ENCODE data around the gene TPRG1L. TPM values are rescaled to one million over a fixed set of nuclear protein-coding genes. Genes with fewer than 3 reads are reported as not detected.

TPRG1L gene
- total and polyA plus RNA-seq, 2 experiments from 2014 or later: 6.2 to 20.3 TPM

- Histone ChIP-seq H3K4me1 (ENCODE audit: insufficient read depth) (no peaks in the 10 kb centered on the region), H3K27me3 (ENCODE audit: insufficient read depth) (no peaks in the 10 kb centered on the region), H3K9me2 (ENCODE audit: insufficient read depth) (no peaks in the 10 kb centered on the region), H3K27ac (ENCODE audit: low read depth) (no peak overlapping the region), H3K4me3 (no peak overlapping the region), H3K79me2 (replicated peaks; ENCODE audit: insufficient read depth) (no peaks in the 10 kb centered on the region), H3F3A (replicated peaks; ENCODE audit: low read depth) (no peaks in the 10 kb centered on the region), H3K36me3 (ENCODE audit: insufficient read depth) (no peaks in the 10 kb centered on the region), H4K20me1 (replicated peaks; ENCODE audit: insufficient read depth) (no peaks in the 10 kb centered on the region), H3K4me2 (no peak overlapping the region), H2AFZ (no peak overlapping the region)
- H3K27ac Mint-ChIP-seq: no peak overlapping the region
- peaks cover 2% of the 10 kb centered on the region for H3K27me3 Mint-ChIP-seq (ENCODE audit: insufficient read depth, low read depth, poor library complexity)
- H3K4me3 Mint-ChIP-seq: no peak overlapping the region
- H3K36me3 Mint-ChIP-seq (ENCODE audit: low read depth): peaks cover 5% of the 10 kb centered on the region
- no peaks in the 10 kb centered on the region for H3K4me1 Mint-ChIP-seq
- no peak for DNase-seq (ENCODE audit: low spot score)
- TF ChIP-seq ZNF462 (CRISPR knock-in tag; IDR thresholded peaks at IDR 0.05): no peak
- TF ChIP-seq JUNB (IDR thresholded peaks at IDR 0.05; ENCODE audit: unreplicated experiment): no peak
- TF ChIP-seq REST (IDR thresholded peaks at IDR 0.05; ENCODE audit: unreplicated experiment): no peak
- no peak for TF ChIP-seq CREB1 (CRISPR knock-in tag; IDR thresholded peaks at IDR 0.05; ENCODE audit: low read depth)
- no peak for TF ChIP-seq STAT1 (IDR thresholded peaks at IDR 0.05; ENCODE audit: unreplicated experiment)
- no peak for TF ChIP-seq ZNF114 (CRISPR knock-in tag; IDR thresholded peaks at IDR 0.05)
- no peak for TF ChIP-seq EZH2phosphoT487 (IDR thresholded peaks at IDR 0.05; ENCODE audit: unreplicated experiment)
- TF ChIP-seq NANOG (IDR thresholded peaks at IDR 0.05; ENCODE audit: borderline replicate concordance): no peak
- no peak for TF ChIP-seq POLR2AphosphoS5 (IDR thresholded peaks at IDR 0.05; ENCODE audit: low read depth)
- no peak for TF ChIP-seq ETS1 (IDR thresholded peaks at IDR 0.05)
- TF ChIP-seq CTCF (conservative IDR thresholded peaks at IDR 0.05; ENCODE audit: low read depth in 2 of 2): no peak
- no peak for TF ChIP-seq ZNF331 (CRISPR knock-in tag; IDR thresholded peaks at IDR 0.05; ENCODE audit: low read depth)
- no peak for TF ChIP-seq EZH2 (IDR thresholded peaks at IDR 0.05; ENCODE audit: low read depth, unreplicated experiment)
- H3K9me3 Mint-ChIP-seq: no peaks in the 10 kb centered on the region
- no peak for ATAC-seq
Observed at GRCh38 chr1:3577711-3578432, 46.9 kb upstream of the TPRG1L start.
